GM12891 (cell line): ENCODE data around the gene EDNRB.
"Not testable (repeated sequence)": the region's sequence is repeated elsewhere in the genome, so short reads cannot be mapped to it uniquely, and the experiment has no call there.

Source experiments
- POLR2A ChIP-seq: IDR thresholded peaks from 2 replicates; pipeline ENCODE4 v1.6.1; 2011; ENCODE audit warnings: low read depth, low read length, control low read depth
- POLR2AphosphoS5 ChIP-seq: IDR thresholded peaks from 2 replicates; pipeline ENCODE4 v1.6.1; 2011; ENCODE audit warnings: low read depth, low read length, control low read depth
- POU2F2 ChIP-seq: IDR thresholded peaks from 2 replicates; pipeline ENCODE4 v1.6.1; 2011; ENCODE audit warnings: low read depth, mild to moderate bottlenecking, control low read depth, low read length, moderate library complexity

DNA sequence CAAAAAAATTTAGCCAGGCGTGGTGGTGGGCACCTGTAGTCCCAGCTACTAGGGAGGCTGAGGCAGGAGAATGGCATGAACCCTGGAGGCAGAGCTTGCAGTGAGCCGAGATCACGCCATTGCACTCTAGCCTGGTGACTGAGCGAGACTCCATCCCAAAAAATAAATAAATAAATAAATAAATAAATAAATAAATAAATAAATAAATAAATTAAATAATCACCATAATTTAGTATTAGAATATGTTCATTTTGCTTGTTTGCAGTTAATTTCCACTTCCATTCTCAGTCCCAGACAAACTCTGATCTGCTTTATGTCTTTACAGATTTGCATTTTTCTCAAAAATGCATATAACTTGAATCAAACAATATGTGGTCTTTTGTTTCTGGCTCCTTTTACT is 70.6 kb downstream of the EDNRB start:
- TF ChIP-seq POLR2A, POLR2AphosphoS5, POU2F2: not testable (repeated sequence)
